IMR-90 (cell line): ENCODE measurements around the gene TBPL2. TPM values are rescaled to one million over a fixed set of nuclear protein-coding genes. Genes with fewer than 3 reads are reported as not detected.
A peak's percentile ranks its signal among the peaks of the same experiment; 100 is the strongest.

ENCODE experiments used
- ATAC-seq: fragments of 200-7000 bp; cut with Tn5 transposase; 2 replicates; pipeline ENCODE4 v1.9.1; 2020; ENCODE audit warnings: low read depth, mild to moderate bottlenecking, moderate library complexity
- BruUV-seq: library from RNA; stranded (reverse); fragments of 400-500 nt; replicated peaks from 2 replicates; lab custom pipeline; 2021; lab: Mats Ljungman, UMichigan
- CTCF ChIA-PET: fragments of 300-600 bp; formaldehyde crosslinking; extraction: SDS; loops from one replicate; lab custom pipeline; 2021; ENCODE audit warnings: antibody characterized with exemption; lab: Yijun Ruan, JAX
- POLR2A ChIA-PET: fragments of 300-600 bp; sonication (Branson Sonifier 250); formaldehyde crosslinking; loops from one replicate; lab custom pipeline; 2022; ENCODE audit warnings: antibody characterized with exemption; ENCODE audit not compliant: unreplicated experiment; lab: Charles Lee
- DNase-seq: peaks from one replicate; pipeline ENCODE4 v3.0.0; 2013
- H2AFZ ChIP-seq: replicated peaks from 2 replicates; pipeline ENCODE3; 2013; ENCODE audit warnings: low read length, mild to moderate bottlenecking; ENCODE audit not compliant: poor library complexity
- H2AK5ac ChIP-seq: 2 replicates; pipeline ENCODE4 v1.6.1; 2013; ENCODE audit warnings: low read depth, low read length, inconsistent platforms
- H2AK9ac ChIP-seq: replicated peaks from 2 replicates; pipeline ENCODE3; 2013; ENCODE audit warnings: mild to moderate bottlenecking, low read depth, low read length, moderate library complexity; ENCODE audit not compliant: poor library complexity
- H2BK120ac ChIP-seq: 2 replicates; pipeline ENCODE4 v1.6.1; 2013; ENCODE audit warnings: low read depth, low read length, inconsistent platforms
- H2BK15ac ChIP-seq: 3 replicates; pipeline ENCODE4 v1.6.1; 2013; ENCODE audit warnings: low read depth, low read length, inconsistent platforms
- H2BK20ac ChIP-seq: 2 replicates; pipeline ENCODE4 v1.6.1; 2013; ENCODE audit warnings: low read depth, mild to moderate bottlenecking, inconsistent platforms, low read length, moderate library complexity
- H2BK5ac ChIP-seq: 2 replicates; pipeline ENCODE4 v1.6.1; 2013; ENCODE audit warnings: mild to moderate bottlenecking, low read depth, low read length, inconsistent platforms; ENCODE audit not compliant: poor library complexity, severe bottlenecking
- H3K14ac ChIP-seq: replicated peaks from 2 replicates; pipeline ENCODE4 v1.6.1; 2013; ENCODE audit warnings: low read depth, low read length, inconsistent platforms
- H3K18ac ChIP-seq: 2 replicates; pipeline ENCODE4 v1.6.1; 2013; ENCODE audit warnings: low read depth, low read length, control low read depth
- H3K23ac ChIP-seq: 2 replicates; pipeline ENCODE4 v1.6.1; 2013; ENCODE audit warnings: low read depth, low read length, inconsistent platforms
- H3K27ac ChIP-seq: 2 replicates; pipeline ENCODE4 v1.5.1; 2013; ENCODE audit warnings: mild to moderate bottlenecking, control low read depth, low read length; ENCODE audit not compliant: insufficient read depth
- H3K27me3 ChIP-seq: 2 replicates; pipeline ENCODE4 v1.6.1; 2013; ENCODE audit warnings: low read length; ENCODE audit not compliant: control insufficient read depth, insufficient read depth
- H3K36me3 ChIP-seq: 2 replicates; pipeline ENCODE4 v1.6.1; 2013; ENCODE audit warnings: low read length, mixed read lengths; ENCODE audit not compliant: control insufficient read depth, insufficient read depth
- H3K4ac ChIP-seq: 2 replicates; pipeline ENCODE4 v1.6.1; 2013; ENCODE audit warnings: low read depth, low read length, inconsistent platforms
- H3K4me1 ChIP-seq: 2 replicates; pipeline ENCODE4 v1.6.1; 2013; ENCODE audit warnings: low read length, mixed read lengths; ENCODE audit not compliant: control insufficient read depth, insufficient read depth
- H3K4me2 ChIP-seq: 2 replicates; pipeline ENCODE4 v1.6.1; 2013; ENCODE audit warnings: low read depth, mild to moderate bottlenecking, control low read depth, low read length, moderate library complexity
- H3K4me3 ChIP-seq: 2 replicates; pipeline ENCODE4 v1.5.1; 2013; ENCODE audit warnings: low read depth, mild to moderate bottlenecking, control low read depth, low read length, moderate library complexity; ENCODE audit not compliant: insufficient read depth
- H3K56ac ChIP-seq: 2 replicates; pipeline ENCODE4 v1.6.1; 2013; ENCODE audit warnings: low read length, inconsistent platforms; ENCODE audit not compliant: insufficient read depth; ENCODE audit errors: extremely low read depth
- H3K79me1 ChIP-seq, 2 experiments: 2 replicates each; pipeline ENCODE4 v1.6.1; 2013; ENCODE audit warnings: low read length in 2 of 2, inconsistent platforms in 1 of 2, low read depth in 1 of 2
- H3K9ac ChIP-seq: 2 replicates; pipeline ENCODE4 v1.6.1; 2013; ENCODE audit warnings: low read depth, low read length, control low read depth
- H3K9me1 ChIP-seq: 2 replicates; pipeline ENCODE4 v1.6.1; 2013; ENCODE audit warnings: low read length, inconsistent platforms; ENCODE audit not compliant: insufficient read depth
- H3K9me3 ChIP-seq: 2 replicates; pipeline ENCODE4 v1.6.1; 2013; ENCODE audit warnings: low read length; ENCODE audit not compliant: control insufficient read depth, insufficient read depth
- H4K20me1 ChIP-seq: 2 replicates; pipeline ENCODE4 v1.6.1; 2013; ENCODE audit warnings: low read length, inconsistent platforms; ENCODE audit not compliant: insufficient read depth
- H4K5ac ChIP-seq: 2 replicates; pipeline ENCODE4 v1.6.1; 2013; ENCODE audit warnings: mild to moderate bottlenecking, low read depth, low read length, control low read depth
- H4K8ac ChIP-seq, 2 experiments: 2 replicates each; pipeline ENCODE4 v1.6.1; 2013; ENCODE audit warnings: low read depth in 2 of 2, low read length in 2 of 2, control low read depth in 1 of 2, inconsistent platforms in 1 of 2
- H4K91ac ChIP-seq: 2 replicates; pipeline ENCODE4 v1.6.1; 2013; ENCODE audit warnings: low read depth, low read length, inconsistent platforms; ENCODE audit not compliant: insufficient read depth
- CEBPB ChIP-seq: IDR thresholded peaks from 2 replicates; pipeline ENCODE4 v1.6.1; 2012; ENCODE audit warnings: low read depth, low read length, improper control_type of control experiment
- CHD1 ChIP-seq: IDR thresholded peaks from 2 replicates; pipeline ENCODE4 v1.6.1; 2012; ENCODE audit warnings: low read depth, low read length, improper control_type of control experiment
- FOS ChIP-seq: fragments of 150-350 bp; IDR thresholded peaks from 2 replicates; pipeline ENCODE4 v1.6.1; 2016; ENCODE audit warnings: low read depth, low read length
- POLR2A ChIP-seq: IDR thresholded peaks from 2 replicates; pipeline ENCODE4 v1.6.1; 2012; ENCODE audit warnings: mild to moderate bottlenecking, low read depth, low read length
- RCOR1 ChIP-seq: IDR thresholded peaks from 2 replicates; pipeline ENCODE4 v1.6.1; 2012; ENCODE audit warnings: mild to moderate bottlenecking, low read length, improper control_type of control experiment; ENCODE audit not compliant: insufficient replicate concordance
- USF2 ChIP-seq: fragments of 150-350 bp; IDR thresholded peaks from 2 replicates; pipeline ENCODE4 v1.6.1; 2017; ENCODE audit warnings: mild to moderate bottlenecking, antibody characterized with exemption, low read length, low read depth
- WGBS, 2 experiments: methylation state at CpG; one replicate each; pipeline versions ENCODE4 v1.1.5 to v1.1.7; 2013; ENCODE audit warnings: missing lambda C conversion rate in 2 of 2; ENCODE audit not compliant: insufficient read length in 1 of 2; ENCODE audit errors: extremely low coverage in 2 of 2; 5-methylcytosine and 5-hydroxymethylcytosine counted together
- dilution Hi-C: fragments of 300-500 bp; cut with HindIII; formaldehyde crosslinking; loops from one replicate; pipeline ENCODE4 v1.14.3; 2018; ENCODE audit warnings: low sequenced_read_pairs; ENCODE audit not compliant: unreplicated experiment
- in situ Hi-C: fragments of 300-500 bp; cut with MboI; formaldehyde crosslinking; loops from 3 replicates; pipeline ENCODE4 v1.14.3; 2019; ENCODE audit warnings: low sequenced_read_pairs, inconsistent platforms, mixed read lengths
- intact Hi-C: fragments of 100-400 bp; cut with micrococcal nuclease; formaldehyde crosslinking; loops from 2 replicates; pipeline ENCODE4 v1.10.0; 2022
- polyA plus RNA-seq, 3 experiments: library from polyadenylated mRNA; depleted of rRNA; stranded (reverse); fragments of >200 nt; gene quantifications; 2 replicates each; pipeline ENCODE4 v1.2.3, GENCODE V29; 2012; ENCODE audit warnings: low replicate concordance in 1 of 3
- total RNA-seq: library from RNA; depleted of rRNA; stranded (reverse); fragments of >200 nt; gene quantifications from 2 replicates; pipeline ENCODE4 v1.2.3, GENCODE V29; 2012

TBPL2 gene
- total and polyA plus RNA-seq, 2 of the 4 experiments (the other 2 are of a cell fraction) = not detected

DNA sequence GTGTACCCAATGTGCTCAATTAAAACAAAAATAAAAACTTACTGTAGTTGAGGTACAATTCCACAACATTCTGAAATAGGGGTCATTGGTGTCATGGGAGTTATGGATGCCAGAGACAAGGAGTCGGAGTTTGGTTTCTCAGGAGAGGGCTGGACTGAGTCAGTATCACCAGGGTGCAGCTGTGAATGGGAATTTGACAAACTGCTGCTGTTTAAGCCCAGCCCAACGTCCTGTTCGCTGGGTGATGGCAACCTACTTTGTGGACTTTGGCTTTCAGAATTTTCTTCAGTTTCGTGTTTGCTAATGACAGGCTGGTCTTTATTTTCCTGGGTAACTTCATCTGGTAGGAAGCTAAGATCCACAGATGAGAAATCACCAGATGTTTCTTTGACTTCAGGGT lies 3.9 kb downstream of the TBPL2 start:
- H3K9me1 ChIP-seq = no peaks in the 10 kb centered on the region
- no peak overlapping the region for H2AFZ ChIP-seq
- no peak overlapping the region for H3K4me3 ChIP-seq
- POLR2A ChIA-PET = no interaction called here
- peak; percentile 25; the same call in 1 of the 2 replicates for ATAC-seq
- no peak overlapping the region for H4K8ac ChIP-seq
- no peak overlapping the region for H3K18ac ChIP-seq
- H2BK120ac ChIP-seq = no peak overlapping the region
- H3K79me1 ChIP-seq = no peaks in the 10 kb centered on the region
- H3K4me2 ChIP-seq = no peak overlapping the region
- H3K36me3 ChIP-seq = no peaks in the 10 kb centered on the region
- H3K56ac ChIP-seq = no peak overlapping the region
- no peak for DNase-seq
- no peak overlapping the region for H2AK9ac ChIP-seq
- no peak overlapping the region for H4K91ac ChIP-seq
- no peak overlapping the region for H2AK5ac ChIP-seq
- no peak overlapping the region for H2BK20ac ChIP-seq
- H3K23ac ChIP-seq = no peak overlapping the region
- H2BK5ac ChIP-seq = no peak overlapping the region
- no peak overlapping the region for H2BK15ac ChIP-seq
- no peaks in the 10 kb centered on the region for H3K4me1 ChIP-seq
- dilution Hi-C loops (no loop called here), in situ Hi-C loops (loop anchor here (25.0 kb wide), 1 partner anchor 901 kb away; no protein-coding TSS in a partner anchor), intact Hi-C loops (loop anchor here (5.0 to 10.0 kb wide), 2 partner anchors 491 to 678 kb away; partner anchors contain the start of gene PELI2)
- H3K9me3 ChIP-seq = no peaks in the 10 kb centered on the region
- 55% methylated on average over 2 of the region's 4 CpGs; no CpG with 5 or more reads in 1 of the 2 experiments for WGBS, 2 experiments
- no peak overlapping the region for H3K9ac ChIP-seq
- no peak overlapping the region for H3K27ac ChIP-seq
- no peak overlapping the region for H4K5ac ChIP-seq
- no peaks in the 10 kb centered on the region for H4K20me1 ChIP-seq
- no peak for TF ChIP-seq POLR2A
- TF ChIP-seq USF2 = no peak
- TF ChIP-seq RCOR1 = no peak
- no peak for TF ChIP-seq CEBPB
- TF ChIP-seq CHD1 = no peak
- TF ChIP-seq FOS = no peak
- no peak overlapping the region for H3K4ac ChIP-seq
- CTCF ChIA-PET = no interaction called here
- H3K14ac ChIP-seq = no peak overlapping the region
- H3K27me3 ChIP-seq = peaks cover 12% of the 10 kb centered on the region
- BruUV-seq = no TSS peak
